ENCODE results near the gene ATXN1. TPM values are rescaled to one million over a fixed set of nuclear protein-coding genes. Genes with fewer than 3 reads are reported as not detected.

Gene ATXN1
- total and polyA plus RNA-seq, 2 of the 8 experiments (the other 6 are each of a cell fraction or from before 2014, with no cell fraction given): 1.6 to 4.0 TPM

GRCh38 chr6:16349544-16349943 is 411.7 kb downstream of the ATXN1 start:
- Histone ChIP-seq H3K79me1 (ENCODE audit: low read depth, low read length) (no peaks in the 10 kb centered on the region), H3K4ac (replicated peaks; ENCODE audit: insufficient read length, low read depth, low read length) (no peak overlapping the region), H4K8ac (ENCODE audit: extremely low read depth, insufficient read depth, low read length) (no peak overlapping the region), H2BK15ac (ENCODE audit: low read length) (no peak overlapping the region), H3K79me2 (ENCODE audit: control insufficient read depth in 1 of 2, insufficient read depth in 2 of 2, low read length in 2 of 2) (no peaks in the 10 kb centered on the region), H3K36me3 (ENCODE audit: control insufficient read depth in 2 of 4, insufficient read depth in 4 of 4, low read length in 3 of 4) (no peaks in the 10 kb centered on the region), H3K27me3 (replicated peaks in 1 of 4; ENCODE audit: control insufficient read depth in 3 of 4, extremely low read depth in 1 of 4, insufficient read depth in 3 of 4, low read length in 3 of 4) (no peaks in the 10 kb centered on the region), H2BK120ac (replicated peaks; ENCODE audit: low read depth, low read length) (no peak overlapping the region), H3K4me2 (ENCODE audit: insufficient read depth in 1 of 2, low read depth in 2 of 2, low read length in 2 of 2) (no peak overlapping the region), H3K4me3 (ENCODE audit: extremely low read depth in 1 of 4, insufficient read depth in 2 of 4, low read depth in 3 of 4, low read length in 4 of 4) (no peak overlapping the region), H3K27ac (ENCODE audit: low read depth, low read length) (no peak overlapping the region), H2BK5ac (ENCODE audit: low read depth, low read length) (no peak overlapping the region), H4K20me1 (replicated peaks in 1 of 2; ENCODE audit: control insufficient read depth in 1 of 2, insufficient read depth in 2 of 2, low read length in 2 of 2) (no peaks in the 10 kb centered on the region), H3K18ac (ENCODE audit: extremely low read depth, low read length) (no peak overlapping the region), H3K23ac (ENCODE audit: insufficient read length) (no peak overlapping the region), H2AK5ac (ENCODE audit: low read depth, low read length) (no peak overlapping the region), H4K91ac (replicated peaks; ENCODE audit: insufficient read length, low read length) (no peak overlapping the region), H2BK12ac (ENCODE audit: low read depth, low read length) (no peak overlapping the region), H3K9me3 (ENCODE audit: insufficient read depth in 2 of 2, low read depth in 1 of 2, low read length in 1 of 2) (no peaks in the 10 kb centered on the region), H2BK20ac (ENCODE audit: low read length) (no peak overlapping the region), H3K23me2 (ENCODE audit: low read depth, low read length) (no peaks in the 10 kb centered on the region), H4K5ac (ENCODE audit: insufficient read length, low read depth, low read length) (no peak overlapping the region), H3K4me1 (replicated peaks in 1 of 4; ENCODE audit: control insufficient read depth in 3 of 4, insufficient read depth in 4 of 4, low read length in 3 of 4) (peaks cover 0 to 3% (median 0%) of the 10 kb centered on the region in 4 experiments; a peak in 2 of 7 replicates), H3K56ac (replicated peaks; ENCODE audit: insufficient read length, low read depth, low read length) (no peak overlapping the region), H2AFZ (ENCODE audit: low read length) (no peak overlapping the region), H3K9ac (replicated peaks in 1 of 4; ENCODE audit: extremely low read depth in 1 of 4, low read depth in 3 of 4, low read length in 3 of 4) (no peak overlapping the region), H3K14ac (ENCODE audit: insufficient read length) (no peak overlapping the region)
- no peak for FAIRE-seq
- WGBS, 2 experiments (ENCODE audit: extremely low coverage in 1 of 2, insufficient coverage in 1 of 2, insufficient read length in 1 of 2, insufficient replicate concordance in 2 of 2, low coverage in 1 of 2, low lambda C conversion rate in 2 of 2, missing lambda C conversion rate in 1 of 2): 100% methylated on average over 2 of the region's 2 CpGs; no CpG with 5 or more reads in 1 of the 2 experiments
- no peak for DNase-seq (ENCODE audit: low read depth in 1 of 2, low spot score in 2 of 2)
- ChIA-PET POLR2A (ENCODE audit: partially characterized antibody) (interaction anchor here (0.5 kb wide), 1 partner anchor 122 kb away, joined by 3 read pairs; no protein-coding TSS in a partner anchor), CTCF (ENCODE audit: partially characterized antibody) (interaction anchor here (1.0 to 7.7 kb wide), 2 partner anchors 14 to 60 kb away, joined by 3 to 84 read pairs; no protein-coding TSS in a partner anchor)
- TF ChIP-seq POU5F1 (IDR thresholded peaks at IDR 0.05; ENCODE audit: low read depth, low read length) (no peak), BCL11A (IDR thresholded peaks at IDR 0.05; ENCODE audit: low read depth in 2 of 2, low read length in 2 of 2) (no peak), POLR2AphosphoS5 (IDR thresholded peaks at IDR 0.05; ENCODE audit: low read depth, low read length) (no peak), SIN3A (conservative IDR thresholded peaks at IDR 0.05 in 1 of 2, IDR thresholded peaks at IDR 0.05 in 1 of 2; ENCODE audit: low read depth in 1 of 2, low read length in 2 of 2) (no peak)
